ENCODE data around the gene MTARC2. TPM values are rescaled to one million over a fixed set of nuclear protein-coding genes. Genes with fewer than 3 reads are reported as not detected.

The MTARC2 gene
- total RNA-seq, 3 donors from 2014 or later: 26.7 to 41.8 (median 35.6) TPM

GRCh38 chr1:220797553-220797952, 49.4 kb downstream of the MTARC2 start:
- no peak for TF ChIP-seq CTCF (IDR thresholded peaks at IDR 0.05)
- DNase-seq (no peak), ATAC-seq (peak; percentile 90)
- Histone ChIP-seq H3K9me3 (no peaks in the 10 kb centered on the region), H3K4me1 (ENCODE audit: low read depth) (no peaks in the 10 kb centered on the region), H3K36me3 (ENCODE audit: low read depth) (no peaks in the 10 kb centered on the region), H3K4me3 (no peak overlapping the region)
- intact Hi-C loops (cut with DNase I, micrococcal nuclease): no loop called here

- Histone ChIP-seq H3K9me3 (no peaks in the 10 kb centered on the region), H3K36me3 (ENCODE audit: low read depth) (no peaks in the 10 kb centered on the region), H3K4me1 (ENCODE audit: low read depth) (no peaks in the 10 kb centered on the region), H3K4me3 (no peak overlapping the region)
- ATAC-seq (no peak), DNase-seq (no peak)
- TF ChIP-seq CTCF (IDR thresholded peaks at IDR 0.05): no peak
- intact Hi-C loops (cut with DNase I, micrococcal nuclease): no loop called here
Measured at GRCh38 chr1:220798338-220798737, 50.2 kb downstream of the MTARC2 start.

- Histone ChIP-seq H3K36me3 (ENCODE audit: low read depth) (no peaks in the 10 kb centered on the region), H3K4me3 (no peak overlapping the region), H3K4me1 (ENCODE audit: low read depth) (peaks cover 2% of the 10 kb centered on the region), H3K9me3 (no peaks in the 10 kb centered on the region)
- DNase-seq (no peak), ATAC-seq (no peak)
- intact Hi-C loops (cut with DNase I, micrococcal nuclease): no loop called here
- no peak for TF ChIP-seq CTCF (IDR thresholded peaks at IDR 0.05)
Measured at GRCh38 chr1:220800262-220800661, 52.1 kb downstream of the MTARC2 start.

- TF ChIP-seq CTCF (IDR thresholded peaks at IDR 0.05): no peak
- ATAC-seq: peak; percentile 75
- peak in 1 of 3 donors; percentile 60 for DNase-seq
- peaks cover 2% of the 10 kb centered on the region for H3K4me1 ChIP-seq (ENCODE audit: low read depth)
- no peak overlapping the region for H3K4me3 ChIP-seq
- H3K9me3 ChIP-seq: no peaks in the 10 kb centered on the region
- no peaks in the 10 kb centered on the region for H3K36me3 ChIP-seq (ENCODE audit: low read depth)
- intact Hi-C loops (cut with DNase I, micrococcal nuclease): no loop called here
Measured at GRCh38 chr1:220803401-220804201, 55.5 kb downstream of the MTARC2 start.

- TF ChIP-seq CTCF (IDR thresholded peaks at IDR 0.05): no peak
- ATAC-seq: no peak
- Histone ChIP-seq H3K9me3 (no peaks in the 10 kb centered on the region), H3K4me1 (ENCODE audit: low read depth) (peaks cover 2% of the 10 kb centered on the region), H3K4me3 (no peak overlapping the region), H3K36me3 (ENCODE audit: low read depth) (no peaks in the 10 kb centered on the region)
- no peak for DNase-seq
- intact Hi-C loops (cut with DNase I, micrococcal nuclease): no loop called here
Measured at GRCh38 chr1:220804202-220804586, 56.1 kb downstream of the MTARC2 start.
